Breast epithelium (tissue), 3 donors: ENCODE measurements around the gene AHCYL2.

Source experiments
- POLR2A ChIP-seq: fragments of 450-650 bp; IDR thresholded peaks from one replicate; pipeline ENCODE4 v1.6.1; 2016; ENCODE audit warnings: antibody characterized with exemption, mild to moderate bottlenecking, moderate library complexity
- POLR2AphosphoS5 ChIP-seq, 3 donors: sonication (generic); formaldehyde crosslinking; IDR thresholded peaks; one replicate each; pipeline ENCODE4 v1.6.1; 2017; ENCODE audit warnings: antibody characterized with exemption in 3 of 3
- TF ChIP-seq, protein P1 (sequence below), 3 donors: fragments of 450-650 bp; IDR thresholded peaks; one replicate each; pipeline ENCODE4 v1.5.1; 2016 to 2017; ENCODE audit warnings: antibody characterized with exemption in 3 of 3, mild to moderate bottlenecking in 3 of 3, moderate library complexity in 3 of 3

DNA sequence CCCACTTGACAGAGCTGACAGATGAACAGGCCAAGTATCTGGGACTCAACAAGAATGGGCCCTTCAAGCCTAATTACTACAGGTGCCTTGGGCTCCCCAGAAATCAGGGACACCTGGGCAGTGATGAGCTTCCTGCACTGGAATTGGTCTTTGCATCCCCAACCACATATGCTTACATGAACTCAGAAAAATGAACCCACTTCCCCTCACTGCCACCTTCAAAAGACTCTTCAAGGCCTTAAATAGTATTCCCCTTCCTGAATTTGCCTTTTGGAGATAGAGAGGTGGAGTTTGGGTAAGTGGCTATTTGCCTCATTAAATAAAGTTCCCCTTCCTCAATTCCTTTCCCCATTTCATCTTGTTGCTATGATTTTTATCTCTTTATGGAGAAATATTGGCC, 201.7 kb downstream of the AHCYL2 start:
- TF ChIP-seq, protein P1, sequence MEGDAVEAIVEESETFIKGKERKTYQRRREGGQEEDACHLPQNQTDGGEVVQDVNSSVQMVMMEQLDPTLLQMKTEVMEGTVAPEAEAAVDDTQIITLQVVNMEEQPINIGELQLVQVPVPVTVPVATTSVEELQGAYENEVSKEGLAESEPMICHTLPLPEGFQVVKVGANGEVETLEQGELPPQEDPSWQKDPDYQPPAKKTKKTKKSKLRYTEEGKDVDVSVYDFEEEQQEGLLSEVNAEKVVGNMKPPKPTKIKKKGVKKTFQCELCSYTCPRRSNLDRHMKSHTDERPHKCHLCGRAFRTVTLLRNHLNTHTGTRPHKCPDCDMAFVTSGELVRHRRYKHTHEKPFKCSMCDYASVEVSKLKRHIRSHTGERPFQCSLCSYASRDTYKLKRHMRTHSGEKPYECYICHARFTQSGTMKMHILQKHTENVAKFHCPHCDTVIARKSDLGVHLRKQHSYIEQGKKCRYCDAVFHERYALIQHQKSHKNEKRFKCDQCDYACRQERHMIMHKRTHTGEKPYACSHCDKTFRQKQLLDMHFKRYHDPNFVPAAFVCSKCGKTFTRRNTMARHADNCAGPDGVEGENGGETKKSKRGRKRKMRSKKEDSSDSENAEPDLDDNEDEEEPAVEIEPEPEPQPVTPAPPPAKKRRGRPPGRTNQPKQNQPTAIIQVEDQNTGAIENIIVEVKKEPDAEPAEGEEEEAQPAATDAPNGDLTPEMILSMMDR (IDR thresholded peaks at IDR 0.05), result no peak
- TF ChIP-seq POLR2A (no peak), POLR2AphosphoS5 (IDR thresholded peaks at IDR 0.05) (no peak)
